Kidney glomerular epithelial cell (primary cell): Measurements from ENCODE around the gene PTPRN2.

Experiments used
- DNase-seq: peaks from one replicate; lab custom pipeline; 2025; lab: John Stamatoyannopoulos, UW

PTPRN2 gene

GRCh38 chr7:157664871-157665633 lies 922.6 kb downstream of the PTPRN2 start:
- no peak for DNase-seq

DNA sequence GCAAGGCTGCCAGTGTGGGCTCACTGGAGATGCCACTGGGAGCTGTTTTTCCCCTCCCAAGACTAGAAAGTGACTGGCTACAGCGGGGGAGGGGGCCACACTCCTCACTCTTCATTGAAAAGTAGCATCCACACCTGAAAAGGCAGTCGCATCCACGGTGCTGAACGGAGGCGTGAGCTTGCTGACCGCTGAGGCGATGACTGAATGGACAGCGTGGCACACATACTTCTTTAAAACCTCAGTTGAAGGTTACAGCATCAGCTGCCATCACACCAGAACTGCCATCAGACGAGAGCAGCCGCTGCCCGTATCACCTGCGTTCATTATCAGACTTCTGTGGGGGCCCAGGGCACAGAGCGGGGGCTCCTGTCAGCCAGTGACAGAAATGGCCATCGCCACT lies 923.6 kb downstream of the PTPRN2 start:
- DNase-seq, result no peak

DNA sequence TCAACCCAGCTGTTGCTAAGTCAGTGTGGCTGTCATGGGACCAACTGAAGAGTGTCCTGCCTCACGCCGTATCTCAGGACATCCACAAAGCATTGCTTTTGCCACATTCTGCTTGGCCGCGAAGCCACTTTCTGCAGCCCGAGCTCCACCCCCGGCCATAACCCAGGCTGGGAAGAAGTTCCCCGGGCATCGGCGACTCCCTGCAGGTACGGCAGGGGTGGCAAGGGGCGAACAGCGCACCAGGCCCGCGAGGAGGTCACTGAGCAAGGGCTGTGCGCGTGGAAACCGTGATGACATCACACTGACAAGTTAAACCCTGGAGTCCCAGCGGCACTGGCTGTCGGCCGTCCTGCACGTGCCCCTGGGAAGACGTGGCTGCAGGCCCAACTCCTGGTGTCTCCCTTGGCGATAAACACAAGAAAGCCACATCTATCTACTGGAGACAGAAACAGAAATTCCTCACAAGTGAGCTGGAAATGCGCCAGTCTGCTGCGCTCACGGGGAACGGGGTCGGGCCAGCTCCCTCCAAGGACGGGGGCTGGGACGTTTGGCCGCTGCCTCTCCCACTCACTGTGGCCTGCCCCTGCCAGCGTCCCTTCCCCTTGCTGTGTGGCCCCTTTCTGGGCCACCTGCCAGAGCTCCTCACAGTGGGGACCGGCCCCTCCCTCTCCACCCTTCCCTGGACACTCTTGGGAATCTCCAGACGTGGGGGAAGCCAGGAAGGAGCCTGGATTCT lies 924.5 kb downstream of the PTPRN2 start:
- no peak for DNase-seq

DNA sequence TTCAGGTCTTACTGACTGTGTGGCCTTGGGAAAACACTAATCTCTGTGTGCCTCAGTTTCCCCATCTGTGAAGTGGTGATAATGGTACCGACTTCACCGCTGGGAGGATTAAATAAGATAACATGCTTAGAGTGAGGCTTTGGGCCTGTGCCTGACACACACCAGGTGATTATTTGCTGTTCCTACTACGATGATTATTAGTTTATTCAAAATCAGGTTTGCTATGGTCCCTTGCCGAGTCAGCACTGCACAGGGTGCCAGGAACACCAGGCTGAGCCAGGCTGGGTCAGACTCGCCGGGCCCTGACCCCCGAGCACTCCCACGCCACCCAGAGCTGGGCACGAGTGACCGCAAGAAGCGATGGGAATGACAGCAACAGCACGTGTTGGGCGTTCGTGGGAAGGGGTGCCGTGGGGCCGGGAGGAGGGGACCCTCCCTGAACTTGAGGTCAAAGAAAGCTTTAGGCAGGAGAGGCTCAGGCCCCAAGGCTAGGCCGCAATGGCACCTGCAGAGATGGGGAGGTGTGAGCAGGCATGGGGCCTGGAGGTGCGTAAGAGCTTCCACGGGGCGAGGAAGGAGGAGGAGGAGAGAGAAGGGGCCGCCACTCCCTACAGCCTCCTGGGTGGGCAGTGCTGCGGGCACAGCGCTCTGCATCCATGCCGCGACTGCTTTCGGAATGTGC lies 925.4 kb downstream of the PTPRN2 start:
- DNase-seq, result no peak

GRCh38 chr7:157661611-157661975 lies 926.0 kb downstream of the PTPRN2 start:
- no peak for DNase-seq

GRCh38 chr7:157660971-157661610 lies 926.5 kb downstream of the PTPRN2 start:
- no peak for DNase-seq

DNA sequence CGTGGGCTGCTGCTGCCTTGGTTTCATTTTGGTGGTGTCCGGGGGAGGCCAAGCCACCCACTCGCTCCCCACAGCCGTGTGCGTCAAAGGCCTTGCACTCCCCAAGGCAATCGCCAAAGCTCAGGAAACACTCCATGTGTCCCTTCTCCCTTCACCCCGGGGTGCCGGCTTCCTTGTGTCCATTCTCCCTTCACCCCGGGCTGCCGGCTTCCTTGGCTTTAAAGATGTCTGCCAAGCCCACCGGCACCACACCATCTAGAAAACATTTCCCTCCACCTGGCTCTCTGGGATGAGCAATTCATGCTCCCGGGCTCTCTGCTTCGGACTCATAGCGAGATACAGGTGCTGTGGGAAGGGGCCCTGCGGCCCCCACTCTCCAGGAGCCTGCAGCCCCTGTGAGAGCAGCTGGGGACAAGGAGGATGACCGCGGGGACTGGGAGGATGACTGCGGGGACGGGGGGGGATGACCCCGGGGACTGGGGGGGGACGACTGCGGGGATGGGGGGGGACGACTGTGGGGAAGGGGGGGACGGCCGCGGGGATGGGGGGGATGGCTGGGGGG lies 928.7 kb downstream of the PTPRN2 start:
- DNase-seq, result no peak

DNA sequence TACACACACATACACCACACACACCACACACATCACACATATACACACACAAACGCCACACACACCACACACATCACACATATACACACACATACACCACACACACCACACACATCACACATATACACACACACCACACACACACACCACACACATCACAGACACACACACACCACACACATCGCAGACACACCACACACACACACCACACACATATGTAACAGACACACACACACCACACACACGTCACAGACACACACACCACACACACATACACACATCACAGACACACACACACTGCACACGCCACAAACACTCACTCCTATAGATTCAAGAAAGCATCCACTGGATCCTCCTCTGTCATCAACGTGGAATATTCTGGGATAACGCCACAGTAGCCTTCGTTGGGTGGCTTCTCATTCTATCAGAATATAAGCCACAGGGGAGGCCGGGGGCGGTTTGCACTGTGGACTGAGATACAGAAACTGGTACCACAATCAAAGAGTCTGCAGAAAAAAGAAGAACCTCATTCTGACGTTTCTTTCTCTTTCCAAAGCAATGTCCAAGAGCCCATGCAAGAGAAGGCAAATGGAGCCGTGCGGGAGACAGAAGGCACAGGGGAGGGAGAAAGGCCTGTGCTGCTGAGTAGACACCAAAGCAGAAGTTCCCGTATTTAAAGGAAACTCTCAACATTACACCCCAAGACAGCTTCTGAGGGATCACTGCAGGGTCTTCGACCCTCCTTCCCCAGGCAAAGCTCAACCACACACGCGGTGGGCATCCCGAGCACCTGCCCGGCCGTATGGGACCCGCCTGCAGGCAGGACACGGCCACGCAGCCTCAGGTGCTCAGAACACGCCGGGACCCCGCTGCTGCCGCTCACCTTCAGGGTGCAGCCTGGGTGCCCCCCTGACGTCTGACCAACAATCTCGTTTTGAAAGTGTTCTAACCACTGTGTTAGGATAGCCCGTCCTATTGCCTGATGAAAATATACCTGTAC lies 929.6 kb downstream of the PTPRN2 start:
- no peak for DNase-seq

GRCh38 chr7:157656195-157656769 lies 931.3 kb downstream of the PTPRN2 start:
- no peak for DNase-seq

- no peak for DNase-seq
Measured at GRCh38 chr7:157654350-157654749, 933.3 kb downstream of the PTPRN2 start.

DNA sequence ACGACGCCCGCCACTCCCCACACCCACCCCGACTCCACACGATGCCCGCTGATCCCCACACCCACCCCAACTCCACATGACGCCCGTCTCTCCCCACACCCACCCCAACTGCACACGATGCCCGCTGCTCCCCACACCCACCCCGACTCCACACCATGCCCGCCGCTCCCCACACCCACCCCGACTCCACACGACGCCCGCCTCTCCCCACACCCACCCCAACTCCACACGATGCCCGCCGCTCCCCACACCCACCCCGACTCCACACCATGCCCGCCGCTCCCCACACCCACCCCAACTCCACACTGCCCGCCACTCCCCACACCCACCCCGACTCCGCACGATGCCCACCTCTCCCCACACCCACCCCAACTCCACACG lies 933.8 kb downstream of the PTPRN2 start:
- no peak for DNase-seq

GRCh38 chr7:157652954-157653826 lies 934.4 kb downstream of the PTPRN2 start:
- DNase-seq, result no peak

GRCh38 chr7:157652161-157652953 lies 935.3 kb downstream of the PTPRN2 start:
- no peak for DNase-seq

GRCh38 chr7:157651366-157652160 lies 936.1 kb downstream of the PTPRN2 start:
- DNase-seq, result no peak

DNA sequence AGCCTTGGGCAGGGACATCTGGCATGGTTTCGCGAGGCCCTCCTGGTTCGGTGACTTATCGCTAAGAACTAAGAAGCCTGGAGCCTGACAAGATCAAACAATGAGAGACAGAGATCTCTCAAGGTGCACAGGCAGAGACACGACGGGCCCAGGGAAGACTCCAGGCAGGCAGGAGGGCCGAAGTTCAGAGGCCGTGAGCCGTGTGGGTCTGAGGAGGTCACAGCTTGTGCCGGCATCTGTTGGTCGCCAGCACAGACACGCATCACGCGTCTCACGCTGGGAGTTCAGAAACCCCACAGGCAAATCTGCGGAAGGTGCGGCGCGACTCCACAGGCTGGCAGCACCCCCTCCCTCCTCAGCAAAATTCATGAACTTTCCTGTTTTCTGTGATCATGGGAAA lies 936.8 kb downstream of the PTPRN2 start:
- no peak for DNase-seq

DNA sequence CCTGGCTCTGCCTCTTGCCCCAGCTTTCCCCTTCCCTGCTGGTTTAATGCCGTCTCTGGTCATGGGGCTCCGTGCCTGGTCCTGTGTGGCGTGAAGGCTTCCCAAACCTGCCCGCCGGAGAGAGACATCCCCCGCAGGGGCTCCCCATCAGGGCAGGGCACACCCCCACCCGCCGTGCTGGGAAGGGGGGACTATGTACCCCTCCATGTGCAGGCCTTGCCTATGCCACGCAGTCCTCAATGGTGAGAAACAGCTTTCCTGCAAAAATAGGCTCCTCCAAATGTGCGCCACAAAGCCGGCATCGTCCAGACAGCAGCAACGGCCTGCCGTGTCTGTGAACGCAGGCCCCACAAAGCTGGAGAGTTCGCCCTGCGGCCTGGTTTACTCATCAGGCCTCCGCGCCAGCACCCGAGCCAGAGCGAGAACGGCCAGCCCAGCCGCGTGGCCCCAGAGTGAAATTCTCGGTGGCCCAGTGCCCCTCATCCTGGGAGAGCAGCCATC lies 937.4 kb downstream of the PTPRN2 start:
- DNase-seq, result no peak

DNA sequence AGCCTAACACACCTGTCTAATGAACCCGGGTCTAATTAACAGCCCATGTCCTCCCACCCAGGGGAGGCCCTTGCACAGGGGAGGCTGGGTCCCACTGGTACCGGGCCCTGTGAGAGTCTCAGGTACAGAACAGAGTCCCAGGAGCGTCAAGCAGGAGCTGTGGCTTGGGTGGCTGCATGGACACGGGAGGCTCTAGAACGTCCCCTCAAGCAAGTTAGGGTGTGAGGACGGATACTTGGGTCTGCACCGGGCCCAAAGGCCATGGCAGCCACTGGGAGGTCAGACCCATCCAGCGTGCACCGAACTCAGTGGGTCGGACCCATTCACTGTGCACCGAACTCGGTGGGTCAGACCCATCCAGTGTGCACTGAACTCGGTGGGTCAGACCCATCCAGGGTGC lies 941.1 kb downstream of the PTPRN2 start:
- DNase-seq, result no peak

GRCh38 chr7:157645539-157645938 lies 942.1 kb downstream of the PTPRN2 start:
- DNase-seq, result no peak
